Thyroid gland (tissue), 4 donors: ENCODE data around the gene SERPINA7. TPM values are rescaled to one million over a fixed set of nuclear protein-coding genes. Genes with fewer than 3 reads are reported as not detected.

Experiments
- DNase-seq, 2 donors: peaks; one replicate each; pipeline ENCODE4 v3.0.0-alpha.2; 2019
- H3K27ac ChIP-seq, 3 donors: fragments of 200-600 bp; sonication (generic); 1 replicate in 2 of 3; 2 replicates in 1 of 3; pipeline ENCODE4 v1.5.1; 2016 to 2019; ENCODE audit warnings: mild to moderate bottlenecking in 1 of 3, moderate library complexity in 1 of 3
- H3K27me3 ChIP-seq: fragments of 200-600 bp; sonication (generic); one replicate; pipeline ENCODE4 v1.5.1; 2019
- H3K36me3 ChIP-seq, 2 donors: fragments of 200-600 bp; sonication (generic); one replicate each; pipeline ENCODE4 v1.5.1; 2016 to 2019
- H3K4me1 ChIP-seq, 2 donors: fragments of 200-600 bp; sonication (generic); one replicate each; pipeline ENCODE4 v1.5.1; 2017 to 2019
- H3K4me3 ChIP-seq, 3 donors: fragments of 200-600 bp; sonication (generic); replicated peaks in 1 of 3; 1 replicate in 2 of 3; 2 replicates in 1 of 3; pipeline ENCODE4 v1.5.1; 2016; ENCODE audit warnings: mild to moderate bottlenecking in 1 of 3
- H3K9me3 ChIP-seq: fragments of 200-600 bp; sonication (generic); one replicate; pipeline ENCODE4 v1.5.1; 2017
- POLR2A ChIP-seq, 2 donors: fragments of 450-650 bp; IDR thresholded peaks; one replicate each; pipeline ENCODE4 v1.6.1; 2017; ENCODE audit warnings: antibody characterized with exemption in 2 of 2, mild to moderate bottlenecking in 2 of 2, moderate library complexity in 1 of 2
- WGBS, 2 donors: methylation state at CpG; one replicate each; pipeline ENCODE4 v1.1.5; 2017; 5-methylcytosine and 5-hydroxymethylcytosine counted together
- intact Hi-C: fragments of 100-400 bp; cut with DNase I; formaldehyde crosslinking; loops from one replicate; pipeline ENCODE4 v1.15.1; 2023
- total RNA-seq, 4 donors: library from RNA; depleted of rRNA; stranded (reverse); fragments of >200 nt; gene quantifications; one replicate each; pipeline ENCODE4 v1.2.3, GENCODE V29; 2016
- TF ChIP-seq, protein P1 (sequence below), 6 experiments: fragments of 200-600 bp in 3 of 6; fragments of 450-650 bp in 3 of 6; sonication (generic) in 3 of 6; IDR thresholded peaks; one replicate each; pipeline ENCODE4 v1.5.1; 2016 to 2019; ENCODE audit warnings: antibody characterized with exemption in 6 of 6, mild to moderate bottlenecking in 2 of 6, inconsistent platforms in 1 of 6, moderate library complexity in 1 of 6

Gene SERPINA7
- total RNA-seq, 4 donors from 2014 or later = not detected

DNA sequence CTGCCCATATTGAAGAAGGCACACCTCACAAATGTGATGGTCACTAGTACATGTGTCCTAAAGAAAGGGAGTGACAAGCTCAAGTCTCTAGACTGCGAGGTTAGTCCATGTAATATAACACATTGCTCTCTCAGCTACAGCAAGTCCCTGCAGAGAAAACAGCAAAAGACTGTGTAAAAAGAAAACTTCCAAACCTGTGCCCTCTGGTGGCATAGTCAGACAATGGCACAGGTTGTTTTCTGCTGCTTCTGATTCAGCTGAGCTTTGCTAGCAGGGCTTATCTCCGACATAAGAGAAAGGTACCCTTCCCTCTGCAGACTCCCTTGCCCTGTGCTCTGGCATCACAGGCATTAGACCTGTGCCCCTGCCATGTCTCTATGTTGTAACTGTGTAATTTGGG lies 1.4 kb upstream of the SERPINA7 start:
- TF ChIP-seq, protein P1, sequence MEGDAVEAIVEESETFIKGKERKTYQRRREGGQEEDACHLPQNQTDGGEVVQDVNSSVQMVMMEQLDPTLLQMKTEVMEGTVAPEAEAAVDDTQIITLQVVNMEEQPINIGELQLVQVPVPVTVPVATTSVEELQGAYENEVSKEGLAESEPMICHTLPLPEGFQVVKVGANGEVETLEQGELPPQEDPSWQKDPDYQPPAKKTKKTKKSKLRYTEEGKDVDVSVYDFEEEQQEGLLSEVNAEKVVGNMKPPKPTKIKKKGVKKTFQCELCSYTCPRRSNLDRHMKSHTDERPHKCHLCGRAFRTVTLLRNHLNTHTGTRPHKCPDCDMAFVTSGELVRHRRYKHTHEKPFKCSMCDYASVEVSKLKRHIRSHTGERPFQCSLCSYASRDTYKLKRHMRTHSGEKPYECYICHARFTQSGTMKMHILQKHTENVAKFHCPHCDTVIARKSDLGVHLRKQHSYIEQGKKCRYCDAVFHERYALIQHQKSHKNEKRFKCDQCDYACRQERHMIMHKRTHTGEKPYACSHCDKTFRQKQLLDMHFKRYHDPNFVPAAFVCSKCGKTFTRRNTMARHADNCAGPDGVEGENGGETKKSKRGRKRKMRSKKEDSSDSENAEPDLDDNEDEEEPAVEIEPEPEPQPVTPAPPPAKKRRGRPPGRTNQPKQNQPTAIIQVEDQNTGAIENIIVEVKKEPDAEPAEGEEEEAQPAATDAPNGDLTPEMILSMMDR (IDR thresholded peaks at IDR 0.05) = peak in 1 of 6 experiments; percentile 27
- TF ChIP-seq POLR2A (IDR thresholded peaks at IDR 0.05) = no peak
- no peaks in the 10 kb centered on the region for H3K9me3 ChIP-seq
- 37 to 60% methylated on average over 1 to 2 of the region's 2 CpGs for WGBS, 2 donors
- H3K27me3 ChIP-seq = no peaks in the 10 kb centered on the region
- H3K36me3 ChIP-seq = no peaks in the 10 kb centered on the region
- DNase-seq = no peak
- intact Hi-C loops = no loop called here
- H3K4me1 ChIP-seq = no peaks in the 10 kb centered on the region
- no peak overlapping the region for H3K27ac ChIP-seq
- no peak overlapping the region for H3K4me3 ChIP-seq

DNA sequence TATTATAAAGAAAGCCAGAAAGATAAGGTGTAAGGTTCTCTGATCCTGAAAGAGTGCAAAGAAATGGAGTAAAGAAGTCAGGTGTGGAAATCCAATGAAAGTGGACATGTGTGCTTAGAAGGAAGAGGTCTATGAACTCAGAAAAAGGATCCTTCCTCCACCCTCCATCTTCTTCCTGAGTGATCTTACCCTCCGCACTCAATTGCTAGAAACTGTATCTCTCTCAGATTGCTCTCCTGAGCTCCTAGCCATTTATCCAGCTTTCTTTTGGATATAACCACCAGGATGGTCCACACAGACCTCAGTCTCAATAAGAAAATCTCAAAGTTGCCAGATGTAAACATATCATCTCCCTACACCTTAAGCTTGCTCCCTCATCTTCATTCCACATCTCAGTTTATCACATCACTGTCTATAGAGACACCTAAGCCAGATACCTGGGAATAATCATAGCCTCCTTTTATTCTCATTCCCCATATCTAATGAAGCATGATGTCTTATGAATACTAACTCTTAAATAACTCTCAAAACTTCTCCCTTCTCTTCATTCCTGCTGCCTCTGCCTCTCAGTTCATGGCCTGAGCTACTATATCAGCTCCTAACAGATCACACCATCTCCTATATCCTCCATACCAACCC lies 573 bp downstream of the SERPINA7 start:
- TF ChIP-seq, protein P1 (IDR thresholded peaks at IDR 0.05) = no peak
- no peak for TF ChIP-seq POLR2A (IDR thresholded peaks at IDR 0.05)
- no peaks in the 10 kb centered on the region for H3K27me3 ChIP-seq
- H3K36me3 ChIP-seq = no peaks in the 10 kb centered on the region
- no peaks in the 10 kb centered on the region for H3K9me3 ChIP-seq
- no peak overlapping the region for H3K4me3 ChIP-seq
- H3K27ac ChIP-seq = no peak overlapping the region
- 93 to 96% methylated on average over 1 of the region's 1 CpG for WGBS, 2 donors
- intact Hi-C loops = no loop called here
- H3K4me1 ChIP-seq = no peaks in the 10 kb centered on the region
- DNase-seq = no peak

DNA sequence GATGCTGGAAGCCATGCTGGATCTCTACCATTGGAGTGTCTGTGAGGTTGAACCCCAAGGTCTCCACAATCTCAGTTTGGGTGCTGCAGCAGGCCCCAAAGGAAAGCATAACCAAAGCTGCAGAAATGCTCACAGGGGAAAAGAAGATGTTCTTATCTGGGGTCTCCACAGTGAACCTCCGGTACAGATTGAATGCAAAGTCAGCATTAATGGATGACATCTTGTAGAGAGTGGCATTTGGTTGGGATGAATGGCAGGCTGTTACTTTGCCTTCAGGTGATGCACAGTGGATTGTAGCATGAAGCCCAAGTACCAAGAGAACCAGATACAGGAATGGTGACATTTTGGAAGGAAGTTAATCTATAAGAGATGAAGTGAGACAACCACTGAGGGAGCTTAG lies 1.8 kb downstream of the SERPINA7 start:
- H3K27me3 ChIP-seq = no peaks in the 10 kb centered on the region

DNA sequence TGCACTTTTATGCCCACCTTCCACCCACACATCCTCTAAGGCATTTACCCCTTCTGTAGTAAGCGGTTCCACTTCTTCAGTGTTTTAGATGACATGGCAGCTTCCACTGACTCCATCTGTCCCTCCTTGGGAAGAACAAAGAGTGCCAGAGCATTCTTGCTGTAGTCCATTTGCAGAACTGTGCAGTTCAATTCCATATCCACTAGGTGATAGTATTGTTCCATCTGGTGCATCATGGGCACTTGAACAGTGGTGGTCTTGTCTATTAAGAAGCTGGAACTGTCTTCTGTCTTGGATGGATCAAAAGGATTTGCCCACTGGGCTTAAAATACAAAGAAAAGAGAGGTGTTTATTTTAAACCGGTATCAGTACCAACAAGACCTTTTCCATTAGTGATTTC lies 3.5 kb downstream of the SERPINA7 start:
- intact Hi-C loops = no loop called here
- no peaks in the 10 kb centered on the region for H3K9me3 ChIP-seq
- WGBS, 2 donors = 65 to 67% methylated on average over 2 of the region's 2 CpGs
- H3K4me1 ChIP-seq = no peaks in the 10 kb centered on the region
- no peak overlapping the region for H3K27ac ChIP-seq
- H3K27me3 ChIP-seq = no peaks in the 10 kb centered on the region
- H3K4me3 ChIP-seq = no peak overlapping the region
- H3K36me3 ChIP-seq = no peaks in the 10 kb centered on the region
- no peak for TF ChIP-seq POLR2A (IDR thresholded peaks at IDR 0.05)
- TF ChIP-seq, protein P1 (IDR thresholded peaks at IDR 0.05) = peak in 3 of 6 experiments; percentile 14 to 35 (median 28)
- no peak for DNase-seq

More for the DNA sequence above, 1.8 kb downstream of the SERPINA7 start:
- WGBS, 2 donors = 89 to 100% methylated on average over 1 of the region's 1 CpG
- no peak for DNase-seq
- Histone ChIP-seq H3K9me3 (no peaks in the 10 kb centered on the region), H3K36me3 (no peaks in the 10 kb centered on the region), H3K4me3 (no peak overlapping the region), H3K4me1 (no peaks in the 10 kb centered on the region), H3K27ac (no peak overlapping the region)
- intact Hi-C loops = no loop called here
- no peak for TF ChIP-seq POLR2A (IDR thresholded peaks at IDR 0.05)
- TF ChIP-seq, protein P1 (IDR thresholded peaks at IDR 0.05) = no peak

DNA sequence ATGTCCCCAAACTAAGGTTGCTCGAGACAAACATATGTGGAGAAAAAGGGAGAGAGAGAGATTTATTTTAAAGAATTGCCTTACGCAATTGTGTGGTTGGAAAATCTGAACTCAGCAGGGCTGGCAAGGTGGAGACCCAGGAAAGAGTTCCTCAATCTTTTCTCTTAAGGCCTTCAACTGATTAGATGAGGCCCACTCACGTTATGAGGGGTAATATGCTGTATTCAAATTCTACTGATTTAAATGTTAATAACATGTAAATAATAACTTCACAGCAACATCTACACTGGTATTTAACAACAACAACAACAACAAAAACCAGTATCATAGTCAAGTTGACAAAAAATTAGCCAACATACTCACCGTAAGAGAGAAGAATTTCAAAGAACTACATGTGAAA lies 14.6 kb downstream of the SERPINA7 start:
- intact Hi-C loops = no loop called here
- H3K27me3 ChIP-seq = no peaks in the 10 kb centered on the region
- H3K4me3 ChIP-seq = no peak overlapping the region
- DNase-seq = no peak
- WGBS, 2 donors = 91 to 93% methylated on average over 4 of the region's 4 CpGs
- no peaks in the 10 kb centered on the region for H3K36me3 ChIP-seq
- no peaks in the 10 kb centered on the region for H3K9me3 ChIP-seq
- no peak overlapping the region for H3K27ac ChIP-seq
- H3K4me1 ChIP-seq = no peaks in the 10 kb centered on the region
- TF ChIP-seq POLR2A (IDR thresholded peaks at IDR 0.05) = no peak
- TF ChIP-seq, protein P1 (IDR thresholded peaks at IDR 0.05) = no peak
